Measurements from ENCODE around the gene GALK2.

DNA sequence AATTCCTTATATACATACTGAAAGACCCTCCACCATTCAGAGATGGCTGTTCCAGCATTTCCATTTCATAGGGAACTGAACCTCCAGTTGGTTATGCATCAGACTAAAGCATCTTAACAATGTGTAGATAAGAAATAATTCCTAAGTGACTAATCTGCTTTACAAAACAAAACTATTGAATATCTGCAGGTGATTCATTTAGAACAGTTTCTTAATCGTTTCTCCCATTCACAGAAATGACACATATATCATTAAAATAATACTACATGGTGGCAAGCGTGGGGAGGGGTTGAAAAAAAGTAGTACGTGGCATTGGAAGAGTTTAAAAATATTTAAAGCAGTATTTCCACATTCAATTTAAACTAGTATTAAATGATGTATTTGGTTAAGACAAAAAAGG lies 34.1 kb upstream of the GALK2 start:
- TF ChIP-seq, protein P1, sequence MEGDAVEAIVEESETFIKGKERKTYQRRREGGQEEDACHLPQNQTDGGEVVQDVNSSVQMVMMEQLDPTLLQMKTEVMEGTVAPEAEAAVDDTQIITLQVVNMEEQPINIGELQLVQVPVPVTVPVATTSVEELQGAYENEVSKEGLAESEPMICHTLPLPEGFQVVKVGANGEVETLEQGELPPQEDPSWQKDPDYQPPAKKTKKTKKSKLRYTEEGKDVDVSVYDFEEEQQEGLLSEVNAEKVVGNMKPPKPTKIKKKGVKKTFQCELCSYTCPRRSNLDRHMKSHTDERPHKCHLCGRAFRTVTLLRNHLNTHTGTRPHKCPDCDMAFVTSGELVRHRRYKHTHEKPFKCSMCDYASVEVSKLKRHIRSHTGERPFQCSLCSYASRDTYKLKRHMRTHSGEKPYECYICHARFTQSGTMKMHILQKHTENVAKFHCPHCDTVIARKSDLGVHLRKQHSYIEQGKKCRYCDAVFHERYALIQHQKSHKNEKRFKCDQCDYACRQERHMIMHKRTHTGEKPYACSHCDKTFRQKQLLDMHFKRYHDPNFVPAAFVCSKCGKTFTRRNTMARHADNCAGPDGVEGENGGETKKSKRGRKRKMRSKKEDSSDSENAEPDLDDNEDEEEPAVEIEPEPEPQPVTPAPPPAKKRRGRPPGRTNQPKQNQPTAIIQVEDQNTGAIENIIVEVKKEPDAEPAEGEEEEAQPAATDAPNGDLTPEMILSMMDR (IDR thresholded peaks at IDR 0.05), result no peak
- no peak for TF ChIP-seq POLR2A (IDR thresholded peaks at IDR 0.05)

Measured in breast epithelium (tissue), 3 donors.